Adrenal gland (tissue), 5 donors: Measurements from ENCODE around the gene OVOL2.

Experiments
- POLR2A ChIP-seq, 2 donors: fragments of 450-650 bp; IDR thresholded peaks; one replicate each; pipeline ENCODE4 v1.6.1; 2017; ENCODE audit warnings: antibody characterized with exemption in 2 of 2, mild to moderate bottlenecking in 2 of 2, moderate library complexity in 1 of 2
- TF ChIP-seq, protein P1 (sequence below), 6 experiments: fragments of 450-650 bp in 4 of 6; fragments of 200-600 bp in 2 of 6; sonication (generic) in 1 of 6; IDR thresholded peaks; 1 replicate in 5 of 6; 2 replicates in 1 of 6; pipeline versions ENCODE4 v1.5.1 to v1.8.0; 2016 to 2021; ENCODE audit warnings: antibody characterized with exemption in 6 of 6, mild to moderate bottlenecking in 2 of 6, moderate library complexity in 1 of 6
- donor health status: DM: no; HTN: no; CAD: no.

DNA sequence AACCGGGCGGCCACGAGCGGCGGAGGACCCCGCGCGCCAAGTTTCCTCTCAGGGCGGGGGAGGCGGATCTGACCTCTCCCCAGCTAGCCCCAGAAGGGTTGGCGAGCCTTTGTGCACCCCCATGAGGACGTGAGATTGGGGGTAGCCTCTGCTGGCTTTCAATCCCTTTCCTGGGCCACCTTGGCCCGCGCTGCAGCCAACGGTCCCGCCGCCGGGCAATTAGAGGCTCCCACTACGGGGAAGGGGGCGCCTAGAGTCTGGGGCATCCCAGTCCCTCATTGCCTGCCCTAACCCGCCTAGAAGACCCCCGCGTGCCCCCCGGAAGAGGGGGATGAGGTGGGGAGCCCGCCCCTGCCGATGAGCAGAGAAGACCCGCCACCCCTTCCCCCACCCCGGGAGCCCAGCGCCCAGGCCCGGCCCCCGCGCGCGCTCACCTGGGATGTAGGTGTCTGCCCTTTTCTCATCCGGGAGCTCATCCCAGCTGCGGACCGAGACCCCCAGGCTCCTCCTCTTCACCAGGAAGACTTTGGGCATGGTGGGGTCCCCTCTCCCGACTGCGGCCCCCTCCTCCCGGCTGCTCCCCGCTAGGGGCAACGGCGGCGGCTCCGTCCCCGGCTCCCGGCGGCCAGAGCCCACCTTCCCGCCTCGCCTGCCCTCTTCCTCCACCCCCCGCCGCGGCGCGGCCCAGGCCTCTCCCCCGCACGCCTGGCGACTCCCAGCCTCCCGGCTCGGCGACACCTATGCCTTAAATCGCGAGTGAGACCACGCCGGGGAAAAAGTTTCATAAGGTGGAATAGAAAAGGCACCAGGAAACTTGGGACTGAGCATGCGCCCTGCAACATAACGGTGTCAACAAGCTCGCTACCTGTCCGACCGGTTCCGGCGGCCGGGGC lies at the start of gene OVOL2:
- TF ChIP-seq, protein P1, sequence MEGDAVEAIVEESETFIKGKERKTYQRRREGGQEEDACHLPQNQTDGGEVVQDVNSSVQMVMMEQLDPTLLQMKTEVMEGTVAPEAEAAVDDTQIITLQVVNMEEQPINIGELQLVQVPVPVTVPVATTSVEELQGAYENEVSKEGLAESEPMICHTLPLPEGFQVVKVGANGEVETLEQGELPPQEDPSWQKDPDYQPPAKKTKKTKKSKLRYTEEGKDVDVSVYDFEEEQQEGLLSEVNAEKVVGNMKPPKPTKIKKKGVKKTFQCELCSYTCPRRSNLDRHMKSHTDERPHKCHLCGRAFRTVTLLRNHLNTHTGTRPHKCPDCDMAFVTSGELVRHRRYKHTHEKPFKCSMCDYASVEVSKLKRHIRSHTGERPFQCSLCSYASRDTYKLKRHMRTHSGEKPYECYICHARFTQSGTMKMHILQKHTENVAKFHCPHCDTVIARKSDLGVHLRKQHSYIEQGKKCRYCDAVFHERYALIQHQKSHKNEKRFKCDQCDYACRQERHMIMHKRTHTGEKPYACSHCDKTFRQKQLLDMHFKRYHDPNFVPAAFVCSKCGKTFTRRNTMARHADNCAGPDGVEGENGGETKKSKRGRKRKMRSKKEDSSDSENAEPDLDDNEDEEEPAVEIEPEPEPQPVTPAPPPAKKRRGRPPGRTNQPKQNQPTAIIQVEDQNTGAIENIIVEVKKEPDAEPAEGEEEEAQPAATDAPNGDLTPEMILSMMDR (IDR thresholded peaks at IDR 0.05), result no peak
- TF ChIP-seq POLR2A (IDR thresholded peaks at IDR 0.05), result no peak
